Lower leg skin (tissue), 4 donors: Measurements from ENCODE around the gene LSMEM2. TPM values are rescaled to one million over a fixed set of nuclear protein-coding genes. Genes with fewer than 3 reads are reported as not detected.

Experiments
- DNase-seq, 2 donors: peaks; one replicate each; pipeline ENCODE4 v3.0.0-alpha.2; 2019; ENCODE audit warnings: low spot score in 2 of 2
- H3K4me3 ChIP-seq: fragments of 200-600 bp; sonication (generic); 2 replicates; pipeline ENCODE4 v1.5.1; 2017; ENCODE audit warnings: mild to moderate bottlenecking, low read depth; ENCODE audit not compliant: poor library complexity, severe bottlenecking
- CTCF ChIP-seq, 3 donors: fragments of 450-650 bp; IDR thresholded peaks; one replicate each; pipeline ENCODE4 v1.5.1; 2016; ENCODE audit warnings: antibody characterized with exemption in 3 of 3, mild to moderate bottlenecking in 3 of 3, moderate library complexity in 2 of 3
- POLR2A ChIP-seq, 2 donors: fragments of 450-650 bp; IDR thresholded peaks; one replicate each; pipeline ENCODE4 v1.6.1; 2016 to 2017; ENCODE audit warnings: antibody characterized with exemption in 2 of 2, mild to moderate bottlenecking in 1 of 2, moderate library complexity in 1 of 2
- WGBS, 2 donors: methylation state at CpG; one replicate each; pipeline ENCODE4 v1.1.5; 2018; 5-methylcytosine and 5-hydroxymethylcytosine counted together
- intact Hi-C: fragments of 100-400 bp; cut with DNase I; formaldehyde crosslinking; loops from one replicate; pipeline ENCODE4 v1.15.0; 2023; ENCODE audit warnings: low total_unique reads
- total RNA-seq, 4 donors: library from RNA; depleted of rRNA; stranded (reverse); fragments of >200 nt; gene quantifications; one replicate each; pipeline ENCODE4 v1.1.0, GENCODE V29; 2016

LSMEM2 gene
- total RNA-seq, 4 donors from 2014 or later = 0.37 to 0.62 TPM; not detected in 2

- no peak overlapping the region for H3K4me3 ChIP-seq
- no peak for TF ChIP-seq CTCF (IDR thresholded peaks at IDR 0.05)
- no peak for TF ChIP-seq POLR2A (IDR thresholded peaks at IDR 0.05)
- 92 to 100% methylated on average over 1 of the region's 1 CpG for WGBS, 2 donors
- DNase-seq = no peak
- intact Hi-C loops = no loop called here
Observed at GRCh38 chr3:50287262-50287661, 8.4 kb downstream of the LSMEM2 start.

- WGBS, 2 donors = 89 to 92% methylated on average over 22 to 23 of the region's 23 CpGs
- no peak for TF ChIP-seq POLR2A (IDR thresholded peaks at IDR 0.05)
- TF ChIP-seq CTCF (IDR thresholded peaks at IDR 0.05) = no peak
- DNase-seq = no peak
- intact Hi-C loops = no loop called here
- no peak overlapping the region for H3K4me3 ChIP-seq
Observed at GRCh38 chr3:50288387-50289007, 9.6 kb downstream of the LSMEM2 start.

- 95 to 98% methylated on average over 6 of the region's 6 CpGs for WGBS, 2 donors
Observed at GRCh38 chr3:50289130-50289529, 10.2 kb downstream of the LSMEM2 start.

GRCh38 chr3:50290161-50290641, 11.3 kb downstream of the LSMEM2 start:
- WGBS, 2 donors = 91 to 93% methylated on average over 16 of the region's 16 CpGs
- no peak overlapping the region for H3K4me3 ChIP-seq
- TF ChIP-seq CTCF (IDR thresholded peaks at IDR 0.05) (no peak), POLR2A (IDR thresholded peaks at IDR 0.05) (no peak)
- peak in 1 of 2 donors; percentile 88 for DNase-seq
- intact Hi-C loops = no loop called here

More at GRCh38 chr3:50289130-50289529, 10.2 kb downstream of the LSMEM2 start:
- no peak overlapping the region for H3K4me3 ChIP-seq
- intact Hi-C loops = no loop called here
- DNase-seq = no peak
- TF ChIP-seq CTCF (IDR thresholded peaks at IDR 0.05) = no peak
- TF ChIP-seq POLR2A (IDR thresholded peaks at IDR 0.05) = no peak

- intact Hi-C loops = no loop called here
- H3K4me3 ChIP-seq = peak within 1 kb of the TSS; percentile 82
- WGBS, 2 donors = 2 to 3% methylated on average over 6 to 63 of the region's 67 CpGs
- TF ChIP-seq POLR2A (IDR thresholded peaks at IDR 0.05) (no peak), CTCF (IDR thresholded peaks at IDR 0.05) (no peak)
- peak; percentile 96 to 99 for DNase-seq
Observed at GRCh38 chr3:50292159-50293078, 13.5 kb downstream of the LSMEM2 start, which contains the start of gene IFRD2. TSS of gene IFRD2 (minus strand) at chr3:50292429. CDS start at chr3:50292274, 155 bp downstream.
